Inflammatory macrophage treated with lipopolysaccharide for 4 hours (primary cell): ENCODE data around the gene BROX.

Experiments
- DNase-seq: peaks from one replicate; pipeline ENCODE4 v3.0.0-alpha.2; 2020

The BROX gene

DNA sequence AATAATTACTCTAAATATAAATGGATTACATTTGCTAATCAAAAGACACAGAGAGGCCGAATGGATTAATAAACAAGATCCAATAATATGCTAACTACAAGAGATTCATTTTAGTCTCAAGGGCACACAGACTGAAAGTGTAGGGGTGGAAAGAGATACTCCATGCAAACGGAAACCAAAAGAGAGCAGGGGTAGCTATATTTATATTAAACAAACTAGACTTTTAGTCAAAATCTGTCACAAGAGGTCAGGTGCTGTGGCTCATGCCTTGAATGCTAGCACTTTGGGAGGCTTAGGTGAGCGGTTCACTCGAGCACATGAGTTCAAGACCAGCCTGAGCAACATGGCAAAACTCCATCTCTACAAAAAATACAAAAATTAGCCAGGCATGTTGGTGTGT is 68.9 kb downstream of the BROX start:
- DNase-seq = no peak

- no peak for DNase-seq
These were observed 70.7 kb downstream of the BROX start for GRCh38 chr1:222783051-222783450.

DNA sequence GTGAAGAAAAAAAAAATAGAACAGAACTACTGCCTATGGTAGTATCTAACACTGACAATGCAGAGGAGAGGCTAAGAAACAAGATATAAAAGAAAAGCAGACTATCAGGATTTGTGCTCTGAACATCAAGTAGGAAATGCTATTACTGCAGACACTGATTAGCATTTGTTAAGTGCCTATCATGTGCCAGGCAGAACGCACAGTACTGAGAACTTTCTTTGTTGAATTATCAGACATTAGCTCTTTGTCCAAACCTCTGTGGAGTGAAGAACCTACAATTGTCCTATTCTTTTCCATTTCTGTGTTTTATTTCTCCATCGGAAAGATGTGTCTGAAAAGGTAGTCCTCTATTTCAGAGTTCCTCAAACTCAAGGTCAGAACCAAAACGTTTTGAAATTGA is 72.0 kb downstream of the BROX start:
- no peak for DNase-seq
